ENCODE data around the gene TMPRSS6.
A peak's percentile ranks its signal among the peaks of the same experiment; 100 is the strongest.

Gene TMPRSS6

GRCh38 chr22:37049224-37049623 is 60.3 kb downstream of the TMPRSS6 start:
- no peak for DNase-seq

GRCh38 chr22:37048133-37048532 is 61.4 kb downstream of the TMPRSS6 start:
- no peak for DNase-seq

- DNase-seq = peak; percentile 98 to 100
Measured at GRCh38 chr22:37047006-37047405, 62.5 kb downstream of the TMPRSS6 start.

GRCh38 chr22:37046589-37046988 is 62.9 kb downstream of the TMPRSS6 start:
- DNase-seq = no peak

GRCh38 chr22:37045958-37046357 is 63.6 kb downstream of the TMPRSS6 start:
- peak; percentile 42 to 64 for DNase-seq

GRCh38 chr22:37044634-37045625 is 64.6 kb downstream of the TMPRSS6 start:
- DNase-seq = no peak

- peak; percentile 70 to 92 for DNase-seq
Measured at GRCh38 chr22:37043828-37044538, 65.5 kb downstream of the TMPRSS6 start.

GRCh38 chr22:37043209-37043827 is 66.2 kb downstream of the TMPRSS6 start:
- DNase-seq = peak; percentile 51 to 88

GRCh38 chr22:37039466-37039865 is 70.0 kb downstream of the TMPRSS6 start:
- no peak for DNase-seq

- DNase-seq = peak in 1 of 2 experiments; percentile 34
Measured at GRCh38 chr22:37037669-37038068, 71.8 kb downstream of the TMPRSS6 start.

- DNase-seq = no peak
Measured at GRCh38 chr22:37036655-37037377, 72.7 kb downstream of the TMPRSS6 start.

- no peak for DNase-seq
Measured at GRCh38 chr22:37033605-37034430, 75.7 kb downstream of the TMPRSS6 start.

- no peak for DNase-seq
Measured at GRCh38 chr22:37032535-37033460, 76.7 kb downstream of the TMPRSS6 start.

GRCh38 chr22:37032134-37032534 is 77.4 kb downstream of the TMPRSS6 start:
- DNase-seq = no peak

- DNase-seq = peak in 1 of 2 experiments; percentile 40
Measured at GRCh38 chr22:37030560-37031281, 78.8 kb downstream of the TMPRSS6 start.

- DNase-seq = no peak
Measured at GRCh38 chr22:37028692-37029674, 80.5 kb downstream of the TMPRSS6 start.

- DNase-seq = no peak
Measured at GRCh38 chr22:37027556-37027955, 82.0 kb downstream of the TMPRSS6 start.

- no peak for DNase-seq
Measured at GRCh38 chr22:37026325-37026724, 83.2 kb downstream of the TMPRSS6 start.

Data from NCI-H524 (cell line).